ENCODE data around the gene SLC22A24. TPM values are rescaled to one million over a fixed set of nuclear protein-coding genes. Genes with fewer than 3 reads are reported as not detected.

SLC22A24 gene
- total and polyA plus RNA-seq, 2 donors (not counting 1 experiment from before 2014, with no cell fraction given), result not detected

- Histone ChIP-seq H4K20me1 (ENCODE audit: control insufficient read depth, extremely low read depth, insufficient read depth, low read length) (no peaks in the 10 kb centered on the region), H3K4me3 (replicated peaks in 1 of 4; ENCODE audit: control extremely low read depth in 1 of 4, insufficient read depth in 1 of 4, low read depth in 3 of 4, low read length in 4 of 4) (no peak overlapping the region), H3K4me1 (ENCODE audit: control insufficient read depth, extremely low read depth, insufficient read depth, low read length) (no peaks in the 10 kb centered on the region), H2AFZ (ENCODE audit: low read length) (no peak overlapping the region), H3K27ac (ENCODE audit: insufficient read depth, low read length) (no peak overlapping the region), H3K9ac (ENCODE audit: insufficient read depth, low read length) (no peak overlapping the region), H3K9me3 (ENCODE audit: control insufficient read depth, insufficient read depth, low read depth, low read length) (no peaks in the 10 kb centered on the region), H3K27me3 (ENCODE audit: control insufficient read depth, insufficient read depth, low read length) (no peaks in the 10 kb centered on the region), H3K36me3 (ENCODE audit: control insufficient read depth, insufficient read depth, low read length) (no peaks in the 10 kb centered on the region), H3K79me2 (ENCODE audit: control insufficient read depth, insufficient read depth, low read length) (no peaks in the 10 kb centered on the region), H3K4me2 (ENCODE audit: extremely low read depth, insufficient read depth, low read length) (no peak overlapping the region)
- DNase-seq (ENCODE audit: low read depth in 2 of 2), result no peak
- TF ChIP-seq EZH2 (IDR thresholded peaks at IDR 0.05; ENCODE audit: low read length, missing control alignments), result no peak
- TF ChIP-seq, protein P1, sequence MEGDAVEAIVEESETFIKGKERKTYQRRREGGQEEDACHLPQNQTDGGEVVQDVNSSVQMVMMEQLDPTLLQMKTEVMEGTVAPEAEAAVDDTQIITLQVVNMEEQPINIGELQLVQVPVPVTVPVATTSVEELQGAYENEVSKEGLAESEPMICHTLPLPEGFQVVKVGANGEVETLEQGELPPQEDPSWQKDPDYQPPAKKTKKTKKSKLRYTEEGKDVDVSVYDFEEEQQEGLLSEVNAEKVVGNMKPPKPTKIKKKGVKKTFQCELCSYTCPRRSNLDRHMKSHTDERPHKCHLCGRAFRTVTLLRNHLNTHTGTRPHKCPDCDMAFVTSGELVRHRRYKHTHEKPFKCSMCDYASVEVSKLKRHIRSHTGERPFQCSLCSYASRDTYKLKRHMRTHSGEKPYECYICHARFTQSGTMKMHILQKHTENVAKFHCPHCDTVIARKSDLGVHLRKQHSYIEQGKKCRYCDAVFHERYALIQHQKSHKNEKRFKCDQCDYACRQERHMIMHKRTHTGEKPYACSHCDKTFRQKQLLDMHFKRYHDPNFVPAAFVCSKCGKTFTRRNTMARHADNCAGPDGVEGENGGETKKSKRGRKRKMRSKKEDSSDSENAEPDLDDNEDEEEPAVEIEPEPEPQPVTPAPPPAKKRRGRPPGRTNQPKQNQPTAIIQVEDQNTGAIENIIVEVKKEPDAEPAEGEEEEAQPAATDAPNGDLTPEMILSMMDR (conservative IDR thresholded peaks at IDR 0.05 in 1 of 2, IDR thresholded peaks at IDR 0.05 in 1 of 2; ENCODE audit: low read depth in 1 of 2, low read length in 2 of 2), result no peak
These were observed 2.6 kb upstream of the SLC22A24 start for GRCh38 chr11:63146581-63146980.

GRCh38 chr11:63142459-63142858 lies 1.6 kb downstream of the SLC22A24 start:
- Histone ChIP-seq H2AFZ (ENCODE audit: low read length) (no peak overlapping the region), H3K36me3 (ENCODE audit: control insufficient read depth, insufficient read depth, low read length) (no peaks in the 10 kb centered on the region)
- DNase-seq (ENCODE audit: low read depth in 2 of 2), result no peak

GRCh38 chr11:63132985-63133775 lies 10.8 kb downstream of the SLC22A24 start:
- H4K20me1 ChIP-seq (ENCODE audit: control insufficient read depth, extremely low read depth, insufficient read depth, low read length), result no peaks in the 10 kb centered on the region
- no peak overlapping the region for H3K4me3 ChIP-seq (replicated peaks in 1 of 4; ENCODE audit: control extremely low read depth in 1 of 4, insufficient read depth in 1 of 4, low read depth in 3 of 4, low read length in 4 of 4)
- H3K79me2 ChIP-seq (ENCODE audit: control insufficient read depth, insufficient read depth, low read length), result no peaks in the 10 kb centered on the region
- no peak overlapping the region for H3K4me2 ChIP-seq (ENCODE audit: extremely low read depth, insufficient read depth, low read length)
- TF ChIP-seq EZH2 (IDR thresholded peaks at IDR 0.05; ENCODE audit: low read length, missing control alignments), result no peak
- H3K9me3 ChIP-seq (ENCODE audit: control insufficient read depth, insufficient read depth, low read depth, low read length), result no peaks in the 10 kb centered on the region
- no peak for DNase-seq (ENCODE audit: low read depth in 2 of 2)
- H3K27me3 ChIP-seq (ENCODE audit: control insufficient read depth, insufficient read depth, low read length), result no peaks in the 10 kb centered on the region
- no peaks in the 10 kb centered on the region for H3K4me1 ChIP-seq (ENCODE audit: control insufficient read depth, extremely low read depth, insufficient read depth, low read length)
- H3K27ac ChIP-seq (ENCODE audit: insufficient read depth, low read length), result no peak overlapping the region
- H2AFZ ChIP-seq (ENCODE audit: low read length), result no peak overlapping the region
- no peaks in the 10 kb centered on the region for H3K36me3 ChIP-seq (ENCODE audit: control insufficient read depth, insufficient read depth, low read length)
- H3K9ac ChIP-seq (ENCODE audit: insufficient read depth, low read length), result no peak overlapping the region

More at GRCh38 chr11:63142459-63142858, 1.6 kb downstream of the SLC22A24 start:
- Histone ChIP-seq H3K4me2 (ENCODE audit: extremely low read depth, insufficient read depth, low read length) (no peak overlapping the region), H3K4me3 (replicated peaks in 1 of 4; ENCODE audit: control extremely low read depth in 1 of 4, insufficient read depth in 1 of 4, low read depth in 3 of 4, low read length in 4 of 4) (no peak overlapping the region), H3K9me3 (ENCODE audit: control insufficient read depth, insufficient read depth, low read depth, low read length) (no peaks in the 10 kb centered on the region), H3K79me2 (ENCODE audit: control insufficient read depth, insufficient read depth, low read length) (no peaks in the 10 kb centered on the region), H3K27me3 (ENCODE audit: control insufficient read depth, insufficient read depth, low read length) (no peaks in the 10 kb centered on the region), H3K27ac (ENCODE audit: insufficient read depth, low read length) (no peak overlapping the region), H4K20me1 (ENCODE audit: control insufficient read depth, extremely low read depth, insufficient read depth, low read length) (no peaks in the 10 kb centered on the region), H3K9ac (ENCODE audit: insufficient read depth, low read length) (no peak overlapping the region), H3K4me1 (ENCODE audit: control insufficient read depth, extremely low read depth, insufficient read depth, low read length) (no peaks in the 10 kb centered on the region)
- TF ChIP-seq, protein P1 (conservative IDR thresholded peaks at IDR 0.05 in 1 of 2, IDR thresholded peaks at IDR 0.05 in 1 of 2; ENCODE audit: low read depth in 1 of 2, low read length in 2 of 2), result no peak
- no peak for TF ChIP-seq EZH2 (IDR thresholded peaks at IDR 0.05; ENCODE audit: low read length, missing control alignments)
